BLaER1 (cell line): ENCODE measurements around the gene R3HCC1L.
A peak's percentile ranks its signal among the peaks of the same experiment; 100 is the strongest.

Experiments used
- H3K27ac ChIP-seq: shearing (Covaris generic); formaldehyde crosslinking; 2 replicates; pipeline ENCODE4 v1.8.1; 2022
- H3K27me3 ChIP-seq: shearing (Covaris generic); formaldehyde crosslinking; 2 replicates; pipeline ENCODE4 v1.8.1; 2022
- H3K36me3 ChIP-seq: shearing (Covaris generic); formaldehyde crosslinking; 2 replicates; pipeline ENCODE4 v1.8.1; 2022
- H3K4me1 ChIP-seq: shearing (Covaris generic); formaldehyde crosslinking; 2 replicates; pipeline ENCODE4 v1.8.1; 2022
- H3K4me2 ChIP-seq: shearing (Covaris generic); formaldehyde crosslinking; 2 replicates; pipeline ENCODE4 v1.8.1; 2022
- H3K4me3 ChIP-seq: shearing (Covaris generic); formaldehyde crosslinking; 2 replicates; pipeline ENCODE4 v1.8.1; 2022
- H3K9ac ChIP-seq: shearing (Covaris generic); formaldehyde crosslinking; 2 replicates; pipeline ENCODE4 v1.8.1; 2022
- H3K9me3 ChIP-seq: shearing (Covaris generic); formaldehyde crosslinking; 2 replicates; pipeline ENCODE4 v1.8.1; 2022
- H4K20me1 ChIP-seq: shearing (Covaris generic); formaldehyde crosslinking; 2 replicates; pipeline ENCODE4 v1.8.1; 2022
- Cebpa-rat ChIP-seq: shearing (Covaris generic); IDR thresholded peaks from 2 replicates; pipeline ENCODE4 v1.8.1; 2022

R3HCC1L gene

GRCh38 chr10:98269435-98269912, 135.0 kb downstream of the R3HCC1L start:
- 0 out of 2 replicates have a peak overlapping the region, but pooled peaks have one; percentile 18 for H3K9ac ChIP-seq
- TF ChIP-seq Cebpa-rat = no peak
- no peaks in the 10 kb centered on the region for H3K27me3 ChIP-seq
- H3K4me3 ChIP-seq = no peak overlapping the region
- peak overlapping the region; percentile 88 for H3K4me2 ChIP-seq
- no peaks in the 10 kb centered on the region for H3K9me3 ChIP-seq
- no peak overlapping the region for H3K27ac ChIP-seq
- H3K4me1 ChIP-seq = peaks cover 81% of the 10 kb centered on the region
- no peaks in the 10 kb centered on the region for H4K20me1 ChIP-seq
- no peaks in the 10 kb centered on the region for H3K36me3 ChIP-seq

- Histone ChIP-seq H4K20me1 (no peaks in the 10 kb centered on the region), H3K4me1 (peaks cover 74% of the 10 kb centered on the region), H3K4me2 (peak overlapping the region; percentile 88), H3K9ac (0 out of 2 replicates have a peak overlapping the region, but pooled peaks have one; percentile 18), H3K4me3 (no peak overlapping the region), H3K27ac (no peak overlapping the region), H3K9me3 (no peaks in the 10 kb centered on the region), H3K27me3 (no peaks in the 10 kb centered on the region), H3K36me3 (no peaks in the 10 kb centered on the region)
- no peak for TF ChIP-seq Cebpa-rat
These were observed 135.8 kb downstream of the R3HCC1L start for GRCh38 chr10:98270073-98270740.

- H3K4me1 ChIP-seq = peaks cover 68% of the 10 kb centered on the region
- H3K9ac ChIP-seq = no peak overlapping the region
- H4K20me1 ChIP-seq = no peaks in the 10 kb centered on the region
- no peak overlapping the region for H3K4me3 ChIP-seq
- H3K27me3 ChIP-seq = no peaks in the 10 kb centered on the region
- TF ChIP-seq Cebpa-rat = no peak
- H3K4me2 ChIP-seq = peak overlapping the region; percentile 88
- no peaks in the 10 kb centered on the region for H3K36me3 ChIP-seq
- H3K27ac ChIP-seq = no peak overlapping the region
- H3K9me3 ChIP-seq = no peaks in the 10 kb centered on the region
These were observed 136.3 kb downstream of the R3HCC1L start for GRCh38 chr10:98270786-98271185.

GRCh38 chr10:98272245-98272644, 137.8 kb downstream of the R3HCC1L start:
- no peaks in the 10 kb centered on the region for H3K36me3 ChIP-seq
- H3K4me2 ChIP-seq = no peak overlapping the region
- no peak for TF ChIP-seq Cebpa-rat

GRCh38 chr10:98272656-98273055, 138.2 kb downstream of the R3HCC1L start:
- Histone ChIP-seq H3K4me3 (no peak overlapping the region), H3K4me2 (peak overlapping the region; percentile 31)

More at GRCh38 chr10:98272245-98272644, 137.8 kb downstream of the R3HCC1L start:
- Histone ChIP-seq H4K20me1 (no peaks in the 10 kb centered on the region), H3K4me1 (peaks cover 53% of the 10 kb centered on the region), H3K4me3 (no peak overlapping the region), H3K9me3 (no peaks in the 10 kb centered on the region), H3K27me3 (no peaks in the 10 kb centered on the region), H3K27ac (no peak overlapping the region), H3K9ac (no peak overlapping the region)

GRCh38 chr10:98273057-98273850, 138.8 kb downstream of the R3HCC1L start:
- TF ChIP-seq Cebpa-rat = no peak
- Histone ChIP-seq H3K36me3 (no peaks in the 10 kb centered on the region), H3K27ac (no peak overlapping the region), H3K4me3 (no peak overlapping the region), H3K4me1 (peaks cover 45% of the 10 kb centered on the region), H3K9ac (no peak overlapping the region), H3K9me3 (no peaks in the 10 kb centered on the region), H3K4me2 (peak overlapping the region; percentile 31), H3K27me3 (no peaks in the 10 kb centered on the region), H4K20me1 (no peaks in the 10 kb centered on the region)

More at GRCh38 chr10:98272656-98273055, 138.2 kb downstream of the R3HCC1L start:
- Histone ChIP-seq H3K27ac (no peak overlapping the region), H4K20me1 (no peaks in the 10 kb centered on the region), H3K4me1 (peaks cover 49% of the 10 kb centered on the region), H3K9ac (no peak overlapping the region), H3K9me3 (no peaks in the 10 kb centered on the region), H3K27me3 (no peaks in the 10 kb centered on the region), H3K36me3 (no peaks in the 10 kb centered on the region)
- TF ChIP-seq Cebpa-rat = no peak

- H4K20me1 ChIP-seq = no peaks in the 10 kb centered on the region
- H3K27ac ChIP-seq = no peak overlapping the region
- H3K9ac ChIP-seq = no peak overlapping the region
These were observed 140.1 kb downstream of the R3HCC1L start for GRCh38 chr10:98274562-98274961.

GRCh38 chr10:98276311-98276710, 141.9 kb downstream of the R3HCC1L start:
- Histone ChIP-seq H3K9me3 (no peaks in the 10 kb centered on the region), H3K27me3 (no peaks in the 10 kb centered on the region), H3K4me3 (no peak overlapping the region), H3K9ac (no peak overlapping the region), H3K4me2 (no peak overlapping the region), H4K20me1 (no peaks in the 10 kb centered on the region), H3K27ac (no peak overlapping the region), H3K4me1 (peaks cover 17% of the 10 kb centered on the region), H3K36me3 (no peaks in the 10 kb centered on the region)
- TF ChIP-seq Cebpa-rat = no peak

More at GRCh38 chr10:98274562-98274961, 140.1 kb downstream of the R3HCC1L start:
- no peak overlapping the region for H3K4me3 ChIP-seq
- no peaks in the 10 kb centered on the region for H3K9me3 ChIP-seq
- TF ChIP-seq Cebpa-rat = no peak
- H3K36me3 ChIP-seq = no peaks in the 10 kb centered on the region
- H3K27me3 ChIP-seq = no peaks in the 10 kb centered on the region
- peaks cover 33% of the 10 kb centered on the region for H3K4me1 ChIP-seq
- no peak overlapping the region for H3K4me2 ChIP-seq

GRCh38 chr10:98285416-98285815, 151.0 kb downstream of the R3HCC1L start:
- Histone ChIP-seq H3K36me3 (no peaks in the 10 kb centered on the region), H3K4me3 (no peak overlapping the region), H3K4me1 (no peaks in the 10 kb centered on the region), H3K4me2 (no peak overlapping the region), H3K27me3 (no peaks in the 10 kb centered on the region), H3K27ac (no peak overlapping the region), H3K9me3 (peaks cover 5% of the 10 kb centered on the region; the same call in 1 of the 2 replicates), H4K20me1 (no peaks in the 10 kb centered on the region), H3K9ac (no peak overlapping the region)
- TF ChIP-seq Cebpa-rat = no peak

- H3K4me3 ChIP-seq = no peak overlapping the region
- TF ChIP-seq Cebpa-rat = no peak
- no peaks in the 10 kb centered on the region for H4K20me1 ChIP-seq
- H3K36me3 ChIP-seq = no peaks in the 10 kb centered on the region
- no peaks in the 10 kb centered on the region for H3K27me3 ChIP-seq
- peaks cover 5% of the 10 kb centered on the region; the same call in 1 of the 2 replicates for H3K9me3 ChIP-seq
- no peak overlapping the region for H3K4me2 ChIP-seq
- H3K27ac ChIP-seq = no peak overlapping the region
- H3K9ac ChIP-seq = no peak overlapping the region
- H3K4me1 ChIP-seq = no peaks in the 10 kb centered on the region
These were observed 152.0 kb downstream of the R3HCC1L start for GRCh38 chr10:98286419-98286818.
